H1 (cell line): Measurements from ENCODE around the gene ANKRD61. TPM values are rescaled to one million over a fixed set of nuclear protein-coding genes. Genes with fewer than 3 reads are reported as not detected.
"Not testable (repeated sequence)": the region's sequence is repeated elsewhere in the genome, so short reads cannot be mapped to it uniquely, and the experiment has no call there.

ENCODE experiments used
- CTCF ChIA-PET: fragments of 300-600 bp; sonication (Branson Sonifier 250); formaldehyde crosslinking; loops from one replicate; lab custom pipeline; 2021; ENCODE audit not compliant: partially characterized antibody; lab: Charles Lee
- POLR2A ChIA-PET: fragments of 300-600 bp; sonication (Branson Sonifier 250); formaldehyde crosslinking; loops from one replicate; lab custom pipeline; 2021; ENCODE audit warnings: inconsistent platforms; ENCODE audit not compliant: partially characterized antibody; lab: Charles Lee
- DNase-seq, 2 experiments: peaks; one replicate each; pipeline versions ENCODE4 v3.0.0 to v3.0.0-alpha.2; 2010 to 2022; ENCODE audit warnings: low spot score in 2 of 2, low read depth in 1 of 2, mixed read lengths in 1 of 2
- FAIRE-seq: peaks from 2 replicates; lab custom pipeline; 2011; peaks lifted over from hg19 to GRCh38; lab: Jason Lieb, UNC
- H2AFZ ChIP-seq: 2 replicates; pipeline ENCODE4 v1.8.1; 2012; ENCODE audit warnings: low read length, inconsistent platforms
- H2AK5ac ChIP-seq: 2 replicates; pipeline ENCODE4 v1.6.1; 2013; ENCODE audit warnings: low read depth, low read length
- H2BK120ac ChIP-seq: replicated peaks from 2 replicates; pipeline ENCODE3; 2013; ENCODE audit warnings: low read depth, low read length, inconsistent platforms
- H2BK12ac ChIP-seq: 2 replicates; pipeline ENCODE4 v1.6.1; 2013; ENCODE audit warnings: low read depth, low read length
- H2BK15ac ChIP-seq: 2 replicates; pipeline ENCODE4 v1.6.1; 2013; ENCODE audit warnings: low read length
- H2BK20ac ChIP-seq: 2 replicates; pipeline ENCODE4 v1.6.1; 2013; ENCODE audit warnings: low read length
- H2BK5ac ChIP-seq: 2 replicates; pipeline ENCODE4 v1.6.1; 2013; ENCODE audit warnings: low read depth, low read length
- H3K14ac ChIP-seq: 2 replicates; pipeline ENCODE4 v1.6.1; 2013; ENCODE audit warnings: inconsistent platforms; ENCODE audit not compliant: insufficient read length
- H3K18ac ChIP-seq: 2 replicates; pipeline ENCODE4 v1.6.1; 2013; ENCODE audit warnings: low read length; ENCODE audit errors: extremely low read depth
- H3K23ac ChIP-seq: 2 replicates; pipeline ENCODE4 v1.6.1; 2013; ENCODE audit warnings: inconsistent platforms; ENCODE audit not compliant: insufficient read length
- H3K23me2 ChIP-seq: 2 replicates; pipeline ENCODE4 v1.6.1; 2013; ENCODE audit warnings: low read depth, low read length
- H3K27ac ChIP-seq: 2 replicates; pipeline ENCODE4 v1.6.1; 2011; ENCODE audit warnings: low read depth, low read length, inconsistent platforms
- H3K27me3 ChIP-seq, 4 experiments: replicated peaks in 1 of 4; 1 replicate in 1 of 4; 2 replicates in 3 of 4; pipeline versions ENCODE4 v1.6.1 to v1.8.1; 2011 to 2013; ENCODE audit warnings: low read length in 3 of 4, mild to moderate bottlenecking in 3 of 4, inconsistent platforms in 2 of 4, mixed read lengths in 2 of 4, moderate library complexity in 1 of 4; ENCODE audit not compliant: control insufficient read depth in 3 of 4, insufficient read depth in 3 of 4; ENCODE audit errors: extremely low read depth in 1 of 4
- H3K36me3 ChIP-seq, 4 experiments: 2 replicates each; pipeline versions ENCODE4 v1.6.1 to v1.8.1; 2011 to 2013; ENCODE audit warnings: mild to moderate bottlenecking in 4 of 4, low read length in 3 of 4, moderate library complexity in 2 of 4, control low read depth in 1 of 4, inconsistent platforms in 1 of 4; ENCODE audit not compliant: insufficient read depth in 4 of 4, control insufficient read depth in 2 of 4
- H3K4ac ChIP-seq: replicated peaks from 2 replicates; pipeline ENCODE3; 2013; ENCODE audit warnings: low read length, low read depth, mixed read lengths, inconsistent platforms; ENCODE audit not compliant: insufficient read length
- H3K4me1 ChIP-seq, 4 experiments: replicated peaks in 1 of 4; 1 replicate in 1 of 4; 2 replicates in 3 of 4; pipeline versions ENCODE4 v1.6.1 to v1.8.1; 2011 to 2013; ENCODE audit warnings: low read length in 3 of 4, inconsistent platforms in 2 of 4, mixed read lengths in 1 of 4; ENCODE audit not compliant: insufficient read depth in 4 of 4, control insufficient read depth in 3 of 4
- H3K4me2 ChIP-seq, 2 experiments: 2 replicates each; pipeline versions ENCODE4 v1.6.1 to v1.8.1; 2011 to 2013; ENCODE audit warnings: low read depth in 2 of 2, low read length in 2 of 2, control low read depth in 1 of 2, inconsistent platforms in 1 of 2, mild to moderate bottlenecking in 1 of 2; ENCODE audit not compliant: insufficient read depth in 1 of 2
- H3K4me3 ChIP-seq, 4 experiments: fragments of 200-600, 300-600 bp in 1 of 4; sonication (generic), shearing (Covaris generic), sonication (Bioruptor Twin) in 1 of 4; 2 replicates each; pipeline versions ENCODE4 v1.5.1 to v1.8.1; 2011 to 2016; ENCODE audit warnings: low read length in 4 of 4, low read depth in 3 of 4, control low read depth in 2 of 4, inconsistent platforms in 2 of 4, mild to moderate bottlenecking in 2 of 4, mixed read lengths in 1 of 4, moderate library complexity in 1 of 4; ENCODE audit not compliant: insufficient read depth in 2 of 4; ENCODE audit errors: extremely low read depth in 1 of 4
- H3K56ac ChIP-seq: replicated peaks from 2 replicates; pipeline ENCODE3; 2013; ENCODE audit warnings: low read depth, mild to moderate bottlenecking, mixed read lengths, low read length, inconsistent platforms; ENCODE audit not compliant: insufficient read length
- H3K79me1 ChIP-seq: 2 replicates; pipeline ENCODE4 v1.6.1; 2013; ENCODE audit warnings: low read depth, low read length, control low read depth
- H3K79me2 ChIP-seq, 2 experiments: 2 replicates each; pipeline versions ENCODE4 v1.6.1 to v1.8.1; 2012 to 2013; ENCODE audit warnings: low read length in 2 of 2, mild to moderate bottlenecking in 2 of 2, inconsistent platforms in 1 of 2; ENCODE audit not compliant: insufficient read depth in 2 of 2, control insufficient read depth in 1 of 2
- H3K9ac ChIP-seq, 4 experiments: replicated peaks in 1 of 4; 1 replicate in 1 of 4; 2 replicates in 3 of 4; pipeline versions ENCODE4 v1.6.1 to v1.8.1; 2011 to 2013; ENCODE audit warnings: low read depth in 3 of 4, low read length in 3 of 4, control low read depth in 2 of 4, mild to moderate bottlenecking in 2 of 4, moderate library complexity in 2 of 4, inconsistent platforms in 1 of 4; ENCODE audit errors: extremely low read depth in 1 of 4
- H3K9me3 ChIP-seq, 2 experiments: 2 replicates each; pipeline versions ENCODE4 v1.6.1 to v1.8.1; 2012 to 2013; ENCODE audit warnings: mild to moderate bottlenecking in 2 of 2, moderate library complexity in 2 of 2, control low read depth in 1 of 2, inconsistent platforms in 1 of 2, low read depth in 1 of 2, low read length in 1 of 2, mixed read lengths in 1 of 2; ENCODE audit not compliant: insufficient read depth in 2 of 2
- H4K20me1 ChIP-seq, 2 experiments: replicated peaks in 1 of 2; 2 replicates each; pipeline versions ENCODE3 to v1.8.1; 2011 to 2013; ENCODE audit warnings: inconsistent platforms in 2 of 2, low read length in 2 of 2, mild to moderate bottlenecking in 1 of 2; ENCODE audit not compliant: insufficient read depth in 2 of 2, control insufficient read depth in 1 of 2
- H4K5ac ChIP-seq: 2 replicates; pipeline ENCODE4 v1.6.1; 2013; ENCODE audit warnings: low read length, low read depth, mixed read lengths, inconsistent platforms; ENCODE audit not compliant: insufficient read length
- H4K8ac ChIP-seq: 2 replicates; pipeline ENCODE4 v1.8.0; 2013; ENCODE audit warnings: mild to moderate bottlenecking, moderate library complexity, low read length, inconsistent platforms; ENCODE audit not compliant: insufficient read depth; ENCODE audit errors: extremely low read depth
- H4K91ac ChIP-seq: replicated peaks from 2 replicates; pipeline ENCODE3; 2013; ENCODE audit warnings: low read length, mixed read lengths, inconsistent platforms; ENCODE audit not compliant: insufficient read length
- CTBP2 ChIP-seq: IDR thresholded peaks from 2 replicates; pipeline ENCODE4 v1.7.0; 2011; ENCODE audit warnings: borderline replicate concordance, mild to moderate bottlenecking, moderate library complexity, mixed read lengths, low read length; ENCODE audit not compliant: insufficient read depth, insufficient read length
- EP300 ChIP-seq, 2 experiments: IDR thresholded peaks; 1 replicate in 1 of 2; 2 replicates in 1 of 2; pipeline ENCODE4 v1.6.1; 2011 to 2012; ENCODE audit warnings: low read depth in 2 of 2, low read length in 2 of 2, mild to moderate bottlenecking in 2 of 2, borderline replicate concordance in 1 of 2, inconsistent platforms in 1 of 2, moderate library complexity in 1 of 2
- POLR2AphosphoS5 ChIP-seq: IDR thresholded peaks from 2 replicates; pipeline ENCODE4 v1.6.1; 2011; ENCODE audit warnings: low read depth, low read length
- SP1 ChIP-seq: IDR thresholded peaks from 2 replicates; pipeline ENCODE4 v1.6.1; 2011; ENCODE audit warnings: low read depth, low read length
- WGBS, 2 experiments: shearing (Covaris generic) in 1 of 2; methylation state at CpG; one replicate each; pipeline versions ENCODE4 v1.1.6 to v1.1.7; 2013 to 2015; ENCODE audit warnings: low lambda C conversion rate in 2 of 2, mixed read lengths in 2 of 2, inconsistent platforms in 1 of 2, low coverage in 1 of 2, missing lambda C conversion rate in 1 of 2; ENCODE audit not compliant: insufficient replicate concordance in 2 of 2, insufficient coverage in 1 of 2, insufficient read length in 1 of 2; ENCODE audit errors: extremely low coverage in 1 of 2, missing lambda C conversion rate in 1 of 2; 5-methylcytosine and 5-hydroxymethylcytosine counted together
- polyA plus RNA-seq, 7 experiments: library from polyadenylated mRNA; depleted of rRNA in 3 of 7; stranded (reverse) in 5 of 7; unstranded in 2 of 7; fragments of >200 nt in 5 of 7; fragments of 200-250 nt in 2 of 7; gene quantifications; 1 replicate in 5 of 7; 2 replicates in 1 of 7; 4 replicates in 1 of 7; pipeline versions ENCODE4 v1.2.1 to v1.2.3, GENCODE V29; 2011 to 2013; ENCODE audit warnings: missing spikeins in 2 of 7, mixed read lengths in 2 of 7
- total RNA-seq: library from RNA; stranded (reverse); fragmentation: NEBNext Ultra II Directional; extraction: Animal tissue kit (Norgen Biotek cat#: 25700); gene quantifications from 2 replicates; pipeline ENCODE4 v1.2.1, GENCODE V29; 2021

Gene ANKRD61
- total and polyA plus RNA-seq, 2 of the 8 experiments (the other 6 are each of a cell fraction or from before 2014, with no cell fraction given): 0.23 to 0.32 TPM

- TF ChIP-seq EP300 (IDR thresholded peaks at IDR 0.05; ENCODE audit: borderline replicate concordance in 1 of 2, low read depth in 2 of 2, low read length in 2 of 2) (no peak), SP1 (no peak), POLR2AphosphoS5 (no peak), CTBP2 (no peak)
Observed at GRCh38 chr7:6007386-6007785, 23.8 kb upstream of the ANKRD61 start (continued).

- not testable (repeated sequence) for H3K23me2 ChIP-seq, H3K27me3 ChIP-seq, H3K23ac ChIP-seq, H2BK120ac ChIP-seq, H3K18ac ChIP-seq, H3K56ac ChIP-seq, H3K14ac ChIP-seq, H3K79me1 ChIP-seq, H4K20me1 ChIP-seq, H3K9me3 ChIP-seq, DNase-seq, H3K27ac ChIP-seq, H2AK5ac ChIP-seq, H2AFZ ChIP-seq, H4K8ac ChIP-seq, H3K4me1 ChIP-seq, H2BK20ac ChIP-seq, FAIRE-seq, H4K91ac ChIP-seq, H3K4ac ChIP-seq, H2BK15ac ChIP-seq, H2BK12ac ChIP-seq
- peak overlapping the region; percentile 12 to 60 (median 36); a peak in 6 of 7 replicates for H3K9ac ChIP-seq
- peak overlapping the region; percentile 57 for H4K5ac ChIP-seq
- CTCF ChIA-PET: interaction anchor here (1.3 to 2.9 kb wide), 3 partner anchors 10 to 93 kb away, joined by 4 to 15 read pairs (median 5); no protein-coding TSS in a partner anchor
- H2BK5ac ChIP-seq: peak overlapping the region; percentile 35; the same call in 1 of the 2 replicates
- H3K4me2 ChIP-seq: peak overlapping the region; percentile 75 to 84
- H3K79me2 ChIP-seq: peaks cover 0 to 43% of the 10 kb centered on the region in 2 experiments; a peak in 3 of 4 replicates
- POLR2A ChIA-PET: interaction anchor here (0.6 to 8.0 kb wide), 15 partner anchors 8 to 422 kb away, joined by 3 to 66 read pairs (median 5); no protein-coding TSS in a partner anchor
- H3K4me3 ChIP-seq: peak overlapping the region; percentile 53 to 86 (median 77)
- peaks cover 0 to 36% (median 7%) of the 10 kb centered on the region in 4 experiments; a peak in 5 of 8 replicates for H3K36me3 ChIP-seq
- 47% methylated on average over 26 of the region's 27 CpGs; no CpG with 5 or more reads in 1 of the 2 experiments for WGBS, 2 experiments
Observed at GRCh38 chr7:6007835-6008590, 23.2 kb upstream of the ANKRD61 start.
